ENCODE data around the gene ZNF408.

Gene ZNF408

DNA sequence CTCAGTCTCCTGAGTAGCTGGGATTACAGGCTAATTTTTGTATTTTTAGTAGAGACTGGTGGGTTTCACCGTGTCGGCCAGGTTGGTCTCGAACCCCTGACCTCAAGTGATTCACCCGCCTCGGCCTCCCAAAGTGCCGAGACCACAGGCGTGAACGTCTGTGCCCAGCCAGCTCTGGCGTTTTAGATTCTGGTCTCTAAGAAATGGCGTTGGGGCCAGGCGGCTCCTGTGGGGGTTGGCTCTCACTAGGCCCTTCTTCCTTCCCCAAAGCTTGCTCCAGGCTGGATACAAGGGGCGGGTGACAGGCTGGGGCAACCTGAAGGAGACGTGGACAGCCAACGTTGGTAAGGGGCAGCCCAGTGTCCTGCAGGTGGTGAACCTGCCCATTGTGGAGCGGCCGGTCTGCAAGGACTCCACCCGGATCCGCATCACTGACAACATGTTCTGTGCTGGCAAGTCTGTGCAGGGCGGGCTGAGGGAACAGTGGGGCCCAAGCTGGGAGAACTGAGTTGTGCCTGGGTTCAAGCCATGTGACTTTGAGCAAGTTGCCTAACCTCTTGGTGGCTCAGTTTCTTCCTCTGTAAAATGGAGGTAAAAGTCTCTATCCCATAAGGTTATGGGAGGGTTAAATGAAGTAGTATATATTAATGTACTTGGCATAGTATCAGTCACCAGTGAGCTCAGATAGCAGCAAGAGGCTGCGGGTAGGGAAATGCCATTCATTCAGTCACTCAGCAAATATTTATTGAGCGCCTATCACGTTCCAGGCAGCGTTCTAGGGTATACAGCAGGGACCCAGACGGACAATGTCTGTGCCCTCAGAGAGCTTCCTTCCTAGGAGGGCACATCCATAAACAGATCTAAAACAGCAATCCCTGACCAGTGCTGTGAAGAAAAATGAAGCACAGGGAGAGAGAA, 28.5 kb downstream of the ZNF408 start:
- DNase-seq: no peak

DNA sequence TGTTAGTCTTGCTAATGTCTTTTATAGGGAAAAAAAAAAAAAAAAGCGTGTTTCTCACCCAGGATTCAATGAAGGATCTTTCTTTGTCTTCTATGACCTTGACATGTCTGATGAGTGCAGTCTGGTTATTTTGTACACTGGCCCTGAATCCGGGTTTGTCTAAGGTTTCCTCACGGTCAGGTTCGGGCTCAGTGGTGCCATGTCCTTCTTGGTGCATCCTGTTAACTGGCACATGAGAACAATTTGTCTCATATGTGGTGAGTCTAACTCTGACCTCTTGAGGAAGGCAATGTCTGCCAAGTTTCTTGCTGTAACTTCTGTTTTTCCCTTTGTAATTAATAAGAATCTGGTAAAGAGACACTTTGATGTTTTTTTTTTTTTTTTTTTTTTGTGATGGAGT, 30.7 kb downstream of the ZNF408 start:
- DNase-seq: no peak

DNA sequence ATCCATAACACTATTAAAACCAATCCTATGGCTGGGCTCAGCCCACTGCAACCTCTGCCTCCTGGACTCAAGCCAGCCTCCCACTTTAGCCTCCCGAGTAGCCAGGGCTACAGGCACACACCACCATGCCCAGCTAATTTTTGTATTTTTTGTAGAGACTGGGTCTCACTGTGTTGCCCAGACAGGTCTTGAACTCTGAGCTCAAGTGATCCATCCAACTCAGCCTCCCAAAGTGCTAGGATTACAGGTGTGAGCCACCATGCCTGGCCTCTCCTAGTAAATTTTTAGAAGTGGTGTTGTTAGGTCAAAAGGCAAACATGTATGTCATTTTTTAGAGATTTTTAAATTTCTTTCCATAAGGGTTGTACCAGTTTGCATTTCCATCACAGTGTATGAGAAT, 32.4 kb downstream of the ZNF408 start:
- DNase-seq: no peak

DNA sequence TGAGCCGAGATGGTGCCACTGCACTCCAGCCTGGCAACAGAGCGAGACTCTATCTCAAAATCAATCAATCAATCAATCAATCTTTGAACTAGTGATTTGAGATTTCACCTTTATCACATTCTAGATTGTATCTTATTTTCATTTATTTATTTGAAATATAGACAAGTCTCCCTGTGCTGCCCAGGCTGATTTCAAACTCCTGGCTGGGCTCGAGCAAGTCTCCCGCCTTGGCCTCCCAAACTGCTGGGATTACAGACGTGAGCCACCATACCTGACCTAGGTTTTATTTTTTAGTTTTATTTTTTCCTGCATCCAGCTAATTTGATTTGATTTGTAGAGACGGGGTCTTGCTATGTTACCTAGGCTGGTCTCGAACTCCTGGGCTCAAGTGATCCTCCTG, 35.3 kb downstream of the ZNF408 start:
- DNase-seq: no peak

DNA sequence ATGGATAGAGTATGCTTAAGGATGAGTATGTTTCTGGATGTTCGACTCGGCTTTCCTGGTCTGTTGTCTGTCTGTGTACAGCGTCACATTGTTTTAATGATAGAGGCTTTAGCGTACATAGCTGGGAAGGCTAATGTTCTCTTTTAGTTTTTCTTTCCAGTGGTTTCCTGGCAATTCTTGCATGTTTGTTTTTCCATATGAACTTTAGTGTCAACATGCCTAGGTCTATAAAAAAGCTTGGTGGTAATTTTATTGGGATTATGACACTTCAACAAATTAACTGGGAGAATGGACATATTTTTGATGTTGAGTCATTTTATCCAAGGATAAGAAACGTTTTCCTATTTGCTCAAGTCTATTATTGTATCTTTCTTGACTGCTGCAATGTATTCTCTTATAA, 35.8 kb downstream of the ZNF408 start:
- DNase-seq: no peak

DNA sequence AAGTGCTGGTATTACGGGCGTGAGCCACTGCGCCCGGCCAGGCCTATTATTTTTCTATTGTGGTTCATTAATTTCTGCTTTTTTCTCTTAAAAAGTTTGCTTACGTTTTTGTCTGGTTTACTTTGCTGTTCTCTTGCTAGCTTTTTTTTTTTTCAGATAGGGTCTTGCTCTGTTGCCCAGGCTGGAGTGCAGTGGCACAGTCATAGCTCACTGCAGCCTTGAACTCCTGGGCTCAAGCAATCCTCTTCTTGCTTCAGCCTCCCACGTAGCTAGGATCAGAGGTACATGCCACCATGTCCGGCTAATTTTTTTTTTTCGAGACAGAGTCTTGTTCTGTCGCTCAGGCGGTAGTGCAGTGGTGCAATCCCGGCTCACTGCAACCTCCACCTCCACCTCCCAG, 36.9 kb downstream of the ZNF408 start:
- DNase-seq: no peak

DNA sequence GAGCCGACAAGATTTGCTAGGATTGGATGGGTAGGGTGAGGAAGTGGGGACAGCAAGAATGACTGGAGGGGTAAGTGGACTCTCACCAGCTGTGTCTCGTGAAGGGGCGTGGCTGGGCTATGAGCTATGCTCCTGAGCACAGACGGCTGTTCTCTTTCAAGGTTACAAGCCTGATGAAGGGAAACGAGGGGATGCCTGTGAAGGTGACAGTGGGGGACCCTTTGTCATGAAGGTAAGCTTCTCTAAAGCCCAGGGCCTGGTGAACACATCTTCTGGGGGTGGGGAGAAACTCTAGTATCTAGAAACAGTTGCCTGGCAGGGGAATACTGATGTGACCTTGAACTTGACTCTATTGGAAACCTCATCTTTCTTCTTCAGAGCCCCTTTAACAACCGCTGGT, 38.1 kb downstream of the ZNF408 start:
- DNase-seq: no peak

DNA sequence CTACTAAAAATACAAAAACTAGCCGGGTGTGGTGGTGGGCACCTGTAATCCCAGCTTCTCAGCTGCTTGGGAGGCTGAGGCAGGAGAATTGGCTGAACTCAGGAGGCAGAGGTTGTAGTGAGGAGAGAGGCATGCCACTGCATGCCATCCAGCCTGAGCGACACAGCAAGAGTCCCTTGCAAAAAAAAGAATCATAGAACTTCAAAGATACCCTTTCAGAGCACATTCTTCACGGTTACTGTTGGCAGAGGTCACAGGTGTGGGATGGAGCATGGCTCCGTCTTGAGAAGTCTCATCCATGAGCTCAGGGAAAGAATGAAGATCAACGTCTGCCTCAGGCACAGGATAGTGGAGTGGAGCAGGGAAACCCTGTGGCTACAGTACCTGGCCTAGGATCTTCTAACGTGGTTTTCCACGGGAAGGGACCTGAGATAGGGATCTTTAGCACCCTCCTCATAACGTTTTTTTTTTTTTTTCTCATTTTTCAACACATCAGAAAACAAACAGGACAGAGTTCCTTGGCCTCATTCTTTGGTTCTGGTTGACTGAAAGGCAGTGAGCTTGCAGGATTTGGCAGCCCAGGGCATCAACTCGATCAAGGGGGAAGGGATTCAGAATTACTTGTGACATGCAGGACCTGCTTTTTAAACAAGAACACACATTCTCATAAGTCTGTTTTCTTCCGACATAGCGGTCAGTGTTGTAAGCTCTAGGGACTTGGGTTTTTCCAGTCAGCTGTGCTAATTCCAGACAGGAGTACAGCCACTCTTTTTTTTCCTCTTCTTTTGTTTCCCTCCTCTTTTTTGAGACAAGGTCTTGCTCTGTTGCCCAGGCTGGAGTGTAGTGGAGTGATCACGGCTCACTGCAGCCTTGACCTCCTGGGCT, 41.0 kb downstream of the ZNF408 start:
- no peak for DNase-seq

DNA sequence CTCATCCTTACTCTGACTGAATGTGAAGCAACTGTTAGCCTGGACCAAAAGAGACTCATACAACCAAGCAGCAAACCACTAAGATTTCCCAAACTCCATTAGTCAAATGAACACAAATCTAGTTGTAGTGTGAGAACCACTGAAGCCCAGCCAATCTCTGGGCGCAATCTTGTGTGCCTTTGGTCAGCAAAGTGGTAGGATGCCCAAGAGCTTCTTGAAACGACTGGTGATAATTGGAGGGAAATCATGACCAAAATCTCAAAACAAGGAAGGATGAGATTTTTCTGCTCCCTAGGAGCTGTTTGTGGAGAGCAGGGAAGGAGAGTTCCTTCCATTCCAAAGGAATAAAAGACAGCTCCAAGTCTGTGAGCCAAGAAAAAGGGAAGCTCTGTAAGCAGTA, 42.2 kb downstream of the ZNF408 start:
- no peak for DNase-seq

DNA sequence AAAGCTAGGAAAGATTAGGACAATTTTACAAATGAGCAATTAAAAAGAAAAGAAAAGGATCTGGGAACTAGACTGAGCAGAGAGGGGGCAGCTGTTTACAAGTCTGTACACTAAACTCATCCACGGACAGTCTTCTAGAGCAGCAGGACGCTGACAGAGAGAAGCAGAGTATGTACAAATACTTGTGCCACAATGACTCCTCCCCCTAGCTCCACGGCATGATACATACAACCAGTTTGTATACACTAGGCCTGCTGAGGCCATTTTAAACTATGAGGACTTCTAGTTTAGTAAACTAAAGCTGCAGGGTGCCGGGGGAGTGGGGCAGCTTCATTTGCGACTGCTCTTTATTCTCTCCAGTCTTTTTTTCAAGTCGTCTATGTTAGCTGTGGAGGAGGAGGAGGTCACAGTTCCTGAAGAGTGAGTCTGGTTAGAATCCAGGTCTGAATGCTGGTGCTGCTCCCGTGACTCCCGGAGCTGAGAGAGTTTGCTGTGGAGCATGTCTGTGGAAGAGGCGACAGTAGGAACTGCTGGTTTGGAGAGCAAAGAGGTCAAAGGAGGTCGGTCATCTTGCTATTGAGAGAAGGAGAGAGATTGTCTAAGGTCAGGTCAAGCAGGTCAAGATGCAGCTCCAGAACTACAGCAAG, 43.0 kb downstream of the ZNF408 start:
- DNase-seq: no peak

DNA sequence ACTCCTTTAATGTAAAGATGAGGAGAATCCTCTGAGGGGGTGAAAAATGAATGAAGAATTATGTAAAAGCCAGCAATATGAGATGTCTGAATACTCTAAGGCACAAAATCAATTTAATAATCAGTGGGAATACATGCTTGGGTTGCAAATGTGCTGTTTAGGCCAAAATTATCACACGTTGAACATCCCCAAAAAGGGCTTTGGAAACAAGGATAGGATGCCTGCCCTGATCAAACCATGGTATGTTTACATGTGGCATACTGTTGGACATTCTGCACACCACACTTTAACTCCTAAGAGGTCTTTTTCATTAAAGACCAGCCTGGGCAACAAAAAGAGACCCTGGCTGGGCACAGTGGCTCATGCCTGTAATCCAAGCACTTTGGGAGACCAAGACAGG, 44.5 kb downstream of the ZNF408 start:
- DNase-seq: no peak

DNA sequence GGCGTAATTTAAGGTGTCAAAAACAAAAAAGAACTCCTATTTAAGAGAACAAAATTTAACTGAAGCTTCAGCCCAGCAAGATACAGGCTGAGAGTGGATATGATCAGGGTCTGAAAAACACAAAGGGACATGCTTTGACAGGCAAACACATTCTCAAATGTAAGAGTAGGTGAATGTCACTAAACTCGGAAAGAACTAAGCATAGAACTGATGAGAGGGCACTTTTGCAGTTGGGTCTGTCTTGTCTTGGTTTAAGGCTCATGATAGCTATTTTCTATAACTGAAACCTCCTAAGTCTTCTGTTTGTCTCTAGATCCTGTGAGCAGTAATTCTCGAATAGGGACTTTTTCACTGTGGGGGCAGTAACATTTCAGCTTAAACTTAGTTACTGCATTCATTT, 45.2 kb downstream of the ZNF408 start:
- no peak for DNase-seq

DNA sequence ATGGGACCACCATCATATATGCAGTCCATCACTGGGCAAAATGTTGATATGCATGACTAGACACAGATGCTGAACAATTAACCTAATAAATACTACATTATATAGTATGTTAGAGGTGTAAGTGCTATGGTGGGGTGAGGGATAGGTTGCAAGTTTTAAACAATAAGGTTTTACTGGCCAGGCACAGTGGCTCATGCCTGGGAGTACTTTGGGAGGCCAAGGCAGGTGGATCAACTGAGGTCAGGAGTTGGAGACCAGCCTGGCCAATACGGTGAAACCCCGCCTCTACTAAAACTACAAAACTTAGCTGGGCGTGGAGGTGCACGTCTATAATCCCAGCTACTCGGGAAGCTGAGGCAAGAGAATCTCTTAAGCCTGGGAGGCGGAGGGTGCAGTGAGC, 46.3 kb downstream of the ZNF408 start:
- no peak for DNase-seq
